RKO (cell line): Measurements from ENCODE around the gene CBX3.
"Not testable (repeated sequence)": the region's sequence is repeated elsewhere in the genome, so short reads cannot be mapped to it uniquely, and the experiment has no call there.

ENCODE experiments used
- DNase-seq: peaks from one replicate; pipeline ENCODE4 v3.0.0-alpha.2; 2016; ENCODE audit warnings: low spot score

CBX3 gene

GRCh38 chr7:26201247-26202018 lies at the start of gene CBX3:
TSS of gene CBX3 (plus strand) at chr7:26201745. CDS start at chr7:26202999, 1,254 bp downstream.
- peak; percentile 85 for DNase-seq

GRCh38 chr7:26151953-26152781 lies 49.4 kb upstream of the CBX3 start, which contains the start of gene NFE2L3:
TSS of gene NFE2L3 (plus strand) at chr7:26152198. CDS start at chr7:26152499, 301 bp downstream.
- DNase-seq = peak; percentile 77

- not testable (repeated sequence) for DNase-seq
Measured at GRCh38 chr7:26152782-26153240, 48.7 kb upstream of the CBX3 start.

GRCh38 chr7:26153241-26153822 lies 48.2 kb upstream of the CBX3 start:
- DNase-seq = no peak

- no peak for DNase-seq
Measured at GRCh38 chr7:26153823-26154783, 47.4 kb upstream of the CBX3 start.

- peak; percentile 35 for DNase-seq
Measured at GRCh38 chr7:26155531-26156375, 45.8 kb upstream of the CBX3 start.

GRCh38 chr7:26156451-26157420 lies 44.8 kb upstream of the CBX3 start:
- DNase-seq = peak; percentile 77

- DNase-seq = no peak
Measured at GRCh38 chr7:26157520-26158105, 43.9 kb upstream of the CBX3 start.

GRCh38 chr7:26159243-26159642 lies 42.3 kb upstream of the CBX3 start:
- DNase-seq = no peak

- DNase-seq = no peak
Measured at GRCh38 chr7:26160896-26161295, 40.6 kb upstream of the CBX3 start.

GRCh38 chr7:26162431-26162830 lies 39.1 kb upstream of the CBX3 start:
- DNase-seq = no peak

GRCh38 chr7:26163804-26164203 lies 37.7 kb upstream of the CBX3 start:
- DNase-seq = not testable (repeated sequence)

- DNase-seq = no peak
Measured at GRCh38 chr7:26165950-26166683, 35.4 kb upstream of the CBX3 start.

GRCh38 chr7:26166684-26167266 lies 34.8 kb upstream of the CBX3 start:
- DNase-seq = no peak

- DNase-seq = no peak
Measured at GRCh38 chr7:26167303-26167934, 34.1 kb upstream of the CBX3 start.

- no peak for DNase-seq
Measured at GRCh38 chr7:26168458-26169023, 33.0 kb upstream of the CBX3 start.

GRCh38 chr7:26169271-26169670 lies 32.3 kb upstream of the CBX3 start:
- no peak for DNase-seq
